ENCODE data around the gene ZFP90. TPM values are rescaled to one million over a fixed set of nuclear protein-coding genes. Genes with fewer than 3 reads are reported as not detected.

Gene ZFP90
- total RNA-seq, 1 experiment from 2014 or later: 32.5 TPM

DNA sequence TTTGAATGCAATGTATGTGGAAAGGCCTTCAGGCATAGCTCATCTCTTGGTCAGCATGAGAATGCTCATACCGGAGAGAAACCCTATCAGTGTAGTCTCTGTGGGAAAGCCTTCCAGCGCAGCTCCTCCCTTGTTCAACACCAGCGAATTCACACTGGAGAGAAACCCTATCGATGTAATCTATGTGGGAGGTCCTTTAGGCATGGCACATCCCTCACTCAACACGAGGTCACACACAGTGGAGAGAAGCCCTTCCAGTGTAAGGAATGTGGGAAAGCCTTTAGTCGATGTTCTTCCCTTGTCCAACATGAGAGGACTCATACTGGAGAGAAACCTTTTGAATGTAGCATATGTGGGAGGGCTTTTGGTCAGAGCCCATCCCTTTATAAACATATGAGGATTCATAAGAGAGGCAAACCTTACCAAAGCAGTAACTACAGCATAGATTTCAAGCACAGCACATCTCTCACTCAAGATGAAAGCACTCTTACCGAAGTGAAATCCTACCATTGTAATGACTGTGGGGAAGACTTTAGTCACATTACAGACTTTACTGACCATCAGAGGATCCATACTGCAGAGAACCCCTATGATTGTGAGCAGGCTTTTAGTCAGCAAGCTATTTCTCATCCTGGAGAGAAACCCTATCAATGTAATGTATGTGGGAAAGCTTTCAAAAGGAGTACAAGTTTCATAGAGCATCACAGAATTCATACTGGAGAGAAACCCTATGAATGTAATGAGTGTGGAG, 24.7 kb downstream of the ZFP90 start:
- no peak for DNase-seq (ENCODE audit: low spot score)
- in situ Hi-C loops (cut with HindIII; ENCODE audit: low sequenced_read_pairs): no loop called here

DNA sequence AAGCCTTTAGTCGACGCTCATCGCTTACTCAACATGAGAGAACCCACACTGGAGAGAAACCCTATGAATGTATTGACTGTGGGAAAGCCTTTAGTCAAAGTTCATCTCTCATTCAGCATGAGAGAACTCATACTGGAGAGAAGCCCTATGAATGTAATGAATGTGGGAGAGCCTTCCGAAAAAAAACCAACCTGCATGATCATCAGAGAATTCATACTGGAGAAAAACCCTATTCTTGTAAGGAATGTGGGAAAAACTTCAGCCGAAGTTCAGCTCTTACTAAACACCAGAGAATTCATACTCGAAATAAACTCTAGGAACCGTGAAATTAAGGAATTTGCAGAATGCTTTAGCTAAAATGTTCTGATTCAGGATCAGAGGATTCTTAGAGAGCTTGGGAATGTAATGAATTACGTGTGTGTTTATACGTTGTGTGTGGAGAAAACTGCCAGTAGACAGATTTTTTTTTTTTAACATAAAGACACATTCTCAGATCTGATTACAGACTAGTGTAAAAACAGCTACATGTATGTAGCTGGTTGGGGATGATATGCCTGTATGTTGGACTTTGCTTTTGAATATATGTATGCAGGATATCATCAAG, 25.4 kb downstream of the ZFP90 start:
- DNase-seq (ENCODE audit: low spot score): peak; percentile 1
- in situ Hi-C loops (cut with HindIII; ENCODE audit: low sequenced_read_pairs): no loop called here

DNA sequence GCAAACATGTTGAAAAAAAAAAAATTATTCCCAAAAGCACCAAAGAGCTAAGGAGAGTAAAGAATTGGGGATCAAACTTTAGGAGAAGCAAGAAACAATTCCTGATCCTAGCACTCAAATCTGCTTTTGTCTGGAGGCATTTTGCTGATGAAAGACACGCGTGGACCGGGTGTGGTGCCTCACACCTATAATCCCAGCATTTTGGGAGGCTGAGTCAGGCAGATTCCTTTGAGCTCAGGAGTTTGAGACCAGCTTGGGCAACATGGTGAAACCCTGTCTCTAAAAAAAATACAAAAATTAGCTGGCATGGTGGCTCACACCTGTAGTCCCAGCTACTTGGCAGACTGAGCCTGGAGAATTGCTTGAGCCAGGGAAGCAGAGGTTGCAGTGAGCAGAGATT, 35.4 kb downstream of the ZFP90 start:
- in situ Hi-C loops (cut with HindIII; ENCODE audit: low sequenced_read_pairs): no loop called here
- no peak for DNase-seq (ENCODE audit: low spot score)

DNA sequence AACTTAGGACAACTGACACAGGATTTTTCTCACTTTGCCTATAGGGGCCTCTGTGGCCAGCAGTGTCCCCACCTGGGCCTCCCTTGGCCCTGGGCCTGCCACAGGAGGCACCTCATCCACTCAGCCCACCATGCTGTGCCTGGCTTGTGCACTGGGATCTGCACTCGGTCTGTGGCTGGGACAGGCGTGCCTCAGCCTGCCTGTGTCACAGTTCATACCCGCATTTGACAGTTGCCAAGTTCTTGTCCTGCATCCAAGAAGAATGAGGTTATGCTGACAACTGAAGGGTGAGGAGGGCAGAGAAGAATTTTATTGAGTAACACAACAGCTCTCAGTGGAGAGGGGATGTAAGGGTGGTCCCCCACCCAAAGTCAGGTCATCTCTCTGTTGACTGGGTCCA, 36.0 kb downstream of the ZFP90 start:
- in situ Hi-C loops (cut with HindIII; ENCODE audit: low sequenced_read_pairs): no loop called here
- no peak for DNase-seq (ENCODE audit: low spot score)

DNA sequence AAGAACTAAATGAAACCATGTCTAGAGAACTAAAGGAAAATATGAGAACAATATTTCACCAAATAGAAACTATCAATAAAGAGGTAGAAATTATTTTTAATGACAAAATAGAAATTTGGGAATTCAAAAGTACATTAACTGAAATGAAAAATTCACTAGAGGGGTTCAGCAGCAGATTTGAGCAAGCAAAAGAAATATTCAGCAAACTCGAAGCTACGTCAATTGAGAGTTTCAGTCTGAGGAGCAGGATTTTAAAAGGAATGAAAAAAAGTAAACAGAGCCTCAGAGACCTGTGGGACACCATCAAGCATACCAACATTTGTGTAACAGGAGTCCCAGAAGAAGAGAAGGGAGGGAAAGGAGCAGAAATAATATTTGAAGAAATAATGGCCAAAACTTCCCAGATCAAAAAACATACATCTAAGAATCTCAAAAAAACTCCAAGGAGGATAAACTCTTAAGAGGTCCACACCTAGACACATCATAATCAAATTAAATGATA, 38.3 kb downstream of the ZFP90 start:
- in situ Hi-C loops (cut with HindIII; ENCODE audit: low sequenced_read_pairs): no loop called here

DNA sequence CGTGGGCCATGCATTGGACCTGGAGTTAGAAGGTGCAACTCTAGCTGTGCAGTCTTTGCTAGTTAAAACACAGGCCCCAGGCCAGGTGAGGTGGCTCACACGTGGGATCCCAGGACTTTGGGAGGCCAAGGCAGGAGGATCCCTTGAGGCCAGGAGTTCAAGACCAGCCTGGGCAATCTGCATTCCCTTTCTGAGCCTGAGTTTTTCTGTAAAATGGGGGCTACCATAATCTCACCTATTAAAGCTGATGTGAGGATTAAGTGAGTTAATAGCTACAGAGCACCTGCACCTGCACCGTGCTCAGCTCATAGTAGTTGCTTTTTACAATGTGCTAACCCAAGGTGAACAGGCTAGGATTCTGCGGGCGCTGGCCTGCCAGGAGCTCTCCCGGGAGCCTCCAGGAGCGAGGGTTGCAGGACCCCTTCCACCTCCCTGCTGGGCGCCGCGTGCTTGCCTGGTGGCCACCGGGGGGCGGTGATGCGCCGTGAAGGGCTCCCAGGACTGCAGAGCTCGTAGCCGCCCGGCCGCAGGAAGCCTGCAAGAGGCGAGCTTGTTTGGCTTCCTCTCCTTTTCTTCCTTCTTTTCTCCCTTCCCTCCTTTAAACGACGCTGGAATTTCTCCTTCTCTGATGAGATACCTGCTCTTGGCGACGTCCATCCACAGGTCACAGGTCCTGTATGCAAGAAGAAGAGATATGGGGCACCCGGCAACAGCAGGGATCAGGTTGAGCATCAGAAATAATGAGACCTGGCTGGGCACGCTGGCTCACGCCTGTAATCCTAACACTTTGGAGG, 51.3 kb downstream of the ZFP90 start:
- no peak for DNase-seq (ENCODE audit: low spot score)
- in situ Hi-C loops (cut with HindIII; ENCODE audit: low sequenced_read_pairs): no loop called here

More for the DNA sequence above, 38.3 kb downstream of the ZFP90 start:
- DNase-seq (ENCODE audit: low spot score): no peak

DNA sequence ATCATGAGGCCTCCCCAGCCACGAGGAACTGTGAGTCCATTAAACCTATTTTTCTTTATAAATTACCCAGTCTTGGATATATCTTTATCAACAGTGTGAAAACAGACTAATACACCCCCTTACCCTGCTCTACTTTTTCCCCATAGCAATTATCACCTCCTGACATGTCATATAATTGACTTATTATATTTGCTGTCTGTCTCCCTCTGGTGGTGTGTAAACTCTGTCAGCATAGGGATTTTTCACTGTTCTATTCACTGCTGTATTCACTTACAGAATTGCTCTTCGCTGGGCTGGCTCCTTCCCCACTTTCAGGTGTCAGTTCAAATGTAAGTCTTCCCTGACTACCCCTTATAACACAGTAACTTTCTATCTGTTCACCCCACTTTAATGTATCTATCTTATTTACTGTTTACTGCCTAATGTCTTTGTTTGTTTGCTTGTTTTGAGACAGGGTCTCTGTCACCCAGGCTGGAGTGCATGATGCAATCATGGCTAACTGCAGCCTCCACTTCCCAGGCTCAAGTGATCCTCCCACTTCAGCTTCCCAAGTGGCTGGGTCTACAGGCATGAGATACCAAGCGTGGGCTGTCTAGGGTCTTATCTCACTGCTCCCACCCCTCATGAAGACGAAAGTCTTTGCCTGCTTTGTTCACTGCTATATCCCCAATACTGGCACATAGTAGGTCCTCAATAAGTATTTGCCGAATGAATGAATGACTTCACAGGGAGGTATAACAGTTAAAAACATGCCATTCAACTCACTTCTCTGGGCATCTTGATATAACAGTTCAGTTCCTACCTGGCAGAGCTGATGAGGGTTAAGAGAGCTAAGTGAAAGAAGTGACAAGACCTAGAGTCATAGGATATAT, 53.6 kb downstream of the ZFP90 start:
- in situ Hi-C loops (cut with HindIII; ENCODE audit: low sequenced_read_pairs): no loop called here
- no peak for DNase-seq (ENCODE audit: low spot score)

DNA sequence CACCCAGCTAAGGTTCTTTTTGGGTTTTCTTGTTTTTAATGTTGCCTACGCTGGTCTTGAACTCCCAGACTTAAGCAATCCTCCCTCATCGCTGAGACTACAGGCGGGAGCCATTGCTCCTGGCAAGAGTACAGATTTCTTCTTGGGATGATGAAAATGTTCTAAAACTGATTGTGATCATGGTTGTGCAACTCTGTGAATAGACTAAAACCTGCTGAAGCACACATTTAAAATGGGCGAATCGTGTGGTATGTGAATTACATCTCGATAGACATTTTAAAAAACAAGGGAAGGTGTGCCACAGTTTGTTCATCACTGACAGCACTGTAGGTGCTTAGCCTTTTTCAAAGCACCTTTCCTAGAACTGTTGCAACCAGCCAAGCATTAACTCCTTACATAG, 57.2 kb downstream of the ZFP90 start:
- in situ Hi-C loops (cut with HindIII; ENCODE audit: low sequenced_read_pairs): no loop called here
- no peak for DNase-seq (ENCODE audit: low spot score)

DNA sequence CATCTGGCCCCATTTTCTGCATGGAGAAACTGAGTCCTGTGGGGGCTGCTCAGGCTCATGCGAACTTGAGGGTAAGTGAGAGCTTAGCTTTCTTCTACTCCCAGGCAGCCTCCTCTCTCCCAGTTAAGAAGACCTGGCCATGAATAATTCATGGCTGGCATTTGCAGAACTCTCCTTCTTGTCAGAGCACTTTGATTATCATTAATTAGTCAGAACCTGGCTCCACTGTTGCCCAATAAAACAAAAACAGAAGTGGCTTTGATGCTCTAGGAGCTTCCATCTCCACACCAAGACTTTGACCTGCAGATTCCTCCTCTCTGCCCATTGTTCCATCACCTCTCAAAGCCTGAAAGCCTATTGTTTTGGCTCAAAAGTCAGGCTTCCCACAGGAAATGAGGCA, 60.5 kb downstream of the ZFP90 start:
- in situ Hi-C loops (cut with HindIII; ENCODE audit: low sequenced_read_pairs): no loop called here
- DNase-seq (ENCODE audit: low spot score): no peak

DNA sequence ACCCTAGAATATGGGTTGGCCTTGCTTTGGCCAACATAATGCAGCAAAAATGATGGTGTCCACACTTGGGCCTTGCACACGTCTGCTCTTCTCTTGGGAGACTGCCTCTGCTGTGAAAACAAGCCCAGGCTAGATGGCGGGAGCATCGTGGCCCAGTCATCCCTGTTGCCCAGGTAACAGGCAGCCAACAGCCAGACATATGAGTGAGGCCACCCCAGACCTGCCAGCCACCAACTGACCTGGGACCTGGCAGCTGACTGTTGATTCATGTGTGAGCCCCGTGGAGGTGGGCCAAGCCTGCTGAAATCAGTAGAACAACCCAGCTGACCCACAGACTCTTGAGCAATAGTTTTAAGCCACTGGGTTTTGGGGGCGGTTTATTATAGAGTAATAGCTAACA, 66.7 kb downstream of the ZFP90 start:
- DNase-seq (ENCODE audit: low spot score): no peak
- in situ Hi-C loops (cut with HindIII; ENCODE audit: low sequenced_read_pairs): no loop called here

DNA sequence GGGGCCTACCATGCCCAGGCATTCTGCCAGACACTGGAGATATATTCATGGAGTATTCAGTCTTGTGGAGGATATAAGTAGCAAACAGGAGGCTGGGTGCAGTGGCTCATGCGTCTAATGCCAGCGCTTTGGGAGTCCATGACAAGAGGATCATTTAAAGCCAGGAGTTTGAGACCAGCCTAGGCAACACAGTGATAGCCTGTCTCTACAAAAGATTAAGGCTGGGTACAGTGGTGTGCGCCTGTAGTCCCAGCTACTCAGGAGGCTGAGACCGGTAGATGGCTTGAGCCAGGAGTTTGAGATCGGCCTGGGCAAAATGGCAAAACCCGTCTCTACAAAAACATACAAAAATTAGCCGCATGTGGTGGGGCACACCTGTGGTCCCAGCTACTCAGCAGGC, 68.4 kb downstream of the ZFP90 start:
- DNase-seq (ENCODE audit: low spot score): no peak
- in situ Hi-C loops (cut with HindIII; ENCODE audit: low sequenced_read_pairs): no loop called here

DNA sequence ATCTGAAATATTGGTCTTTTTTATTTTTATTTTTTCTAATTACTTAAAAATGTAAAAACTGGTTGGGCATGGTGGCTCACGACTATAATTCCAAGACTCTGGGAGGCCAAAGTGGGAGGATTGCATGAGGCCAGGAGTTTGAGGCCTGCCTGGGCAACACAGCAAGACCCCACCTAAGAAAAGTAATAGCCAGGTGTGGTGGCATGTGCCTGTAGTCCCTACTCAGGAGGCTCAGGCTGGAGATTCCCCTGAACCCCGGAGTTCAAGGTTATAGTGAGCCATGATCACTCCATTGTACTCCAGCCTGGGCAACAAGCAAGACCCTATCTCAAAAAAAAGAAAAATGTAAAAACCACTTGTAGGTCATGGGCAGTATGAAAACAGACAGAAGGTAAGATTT, 69.2 kb downstream of the ZFP90 start:
- in situ Hi-C loops (cut with HindIII; ENCODE audit: low sequenced_read_pairs): no loop called here
- no peak for DNase-seq (ENCODE audit: low spot score)

DNA sequence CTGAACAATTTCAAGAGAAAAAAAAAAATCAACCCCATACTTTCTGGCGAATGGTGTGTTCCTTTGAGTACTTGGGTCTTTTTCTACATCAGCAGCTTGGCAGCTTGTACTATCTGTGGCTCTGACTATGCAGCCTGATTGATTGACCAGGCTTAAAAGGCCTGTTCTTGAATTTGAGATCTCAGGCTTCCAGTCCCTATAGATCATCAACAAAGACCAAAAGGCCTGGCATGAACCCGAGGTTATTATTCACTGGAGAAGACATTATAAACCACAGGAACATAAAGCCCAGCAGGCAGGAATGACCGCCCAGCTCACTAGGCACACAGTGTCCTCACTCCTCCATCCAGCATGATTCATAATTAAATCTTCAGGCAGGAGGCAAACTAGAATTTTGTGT, 73.9 kb downstream of the ZFP90 start:
- DNase-seq (ENCODE audit: low spot score): no peak
- in situ Hi-C loops (cut with HindIII; ENCODE audit: low sequenced_read_pairs): no loop called here

DNA sequence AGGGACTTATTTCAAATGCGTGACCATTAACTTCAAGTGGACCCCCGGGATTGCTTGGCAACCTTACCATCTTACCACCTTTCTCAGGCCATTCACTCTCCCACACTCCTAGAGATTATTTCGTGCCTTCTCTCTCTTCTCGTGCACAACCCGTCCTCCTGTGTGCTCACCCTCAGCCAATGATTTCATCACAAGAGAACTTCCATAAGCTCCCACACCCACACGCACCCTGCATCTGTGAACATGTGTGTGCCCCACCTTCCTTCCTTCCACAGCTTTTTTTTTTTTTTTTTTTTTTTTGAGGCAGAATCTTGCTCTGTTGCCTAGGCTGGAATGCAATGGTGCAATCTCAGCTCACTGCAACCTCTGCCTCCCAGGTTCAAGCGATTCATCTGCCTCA, 78.6 kb downstream of the ZFP90 start:
- in situ Hi-C loops (cut with HindIII; ENCODE audit: low sequenced_read_pairs): no loop called here
- DNase-seq (ENCODE audit: low spot score): no peak

Other genes with a start within 250 kb of the ZFP90 start
- gene SLC7A6OS, start 228.3 kb upstream of the ZFP90 start, total RNA-seq (2014; rRNA removed; shearing (Covaris generic)): 16.7 and 23.7 TPM in 2 replicates
- 75.9 and 85.9 TPM in 2 replicates for gene PRMT7, start 228.3 kb upstream of the ZFP90 start, total RNA-seq (2014; rRNA removed; shearing (Covaris generic))
- 0.03 and 0.18 TPM in 2 replicates for gene SMPD3, start 90.8 kb upstream of the ZFP90 start, total RNA-seq (2014; rRNA removed; shearing (Covaris generic))
- gene CDH3, start 106.0 kb downstream of the ZFP90 start, total RNA-seq (2014; rRNA removed; shearing (Covaris generic)): 0.10 TPM in 1 of 2 replicates, not detected in the other
- 1.9 and 2.4 TPM in 2 replicates for gene CDH1, start 198.0 kb downstream of the ZFP90 start, total RNA-seq (2014; rRNA removed; shearing (Covaris generic))